Chondrocyte (in vitro differentiated cells): ENCODE measurements around the gene EPS8L2. TPM values are rescaled to one million over a fixed set of nuclear protein-coding genes. Genes with fewer than 3 reads are reported as not detected.

Experiments used
- DNase-seq: peaks from one replicate; pipeline ENCODE4 v3.0.0; 2021; ENCODE audit warnings: mixed read lengths, low spot score
- H3K27ac Mint-ChIP-seq: one replicate; pipeline ENCODE4 v1.8.0; 2021; ENCODE audit warnings: mild to moderate bottlenecking, moderate library complexity, mixed read lengths; ENCODE audit not compliant: unreplicated experiment
- H3K27me3 Mint-ChIP-seq: 2 replicates; pipeline ENCODE4 v1.8.0; 2021; ENCODE audit warnings: low read depth, mixed read lengths
- H3K36me3 Mint-ChIP-seq: 2 replicates; pipeline ENCODE4 v1.8.0; 2021; ENCODE audit warnings: low read depth, mixed read lengths
- H3K4me1 Mint-ChIP-seq: 2 replicates; pipeline ENCODE4 v1.8.0; 2021; ENCODE audit warnings: low read depth, mild to moderate bottlenecking, mixed read lengths
- H3K4me3 Mint-ChIP-seq: one replicate; pipeline ENCODE4 v1.8.0; 2021; ENCODE audit warnings: mild to moderate bottlenecking, moderate library complexity, mixed read lengths; ENCODE audit not compliant: unreplicated experiment
- H3K9me3 Mint-ChIP-seq: 2 replicates; pipeline ENCODE4 v1.8.0; 2021; ENCODE audit warnings: low read depth, mixed read lengths
- total RNA-seq: library from RNA; stranded (reverse); gene quantifications from 3 replicates; pipeline ENCODE4 v1.2.1, GENCODE V29; 2021
- TF ChIP-seq, protein P1 (sequence below): fragments of 200-600 bp; sonication (generic); IDR thresholded peaks from 2 replicates; pipeline ENCODE4 v1.5.0; 2021; ENCODE audit warnings: antibody characterized with exemption, mild to moderate bottlenecking, moderate library complexity

EPS8L2 gene
- total RNA-seq, 1 donor from 2014 or later, result 51.6 TPM

- Mint-ChIP-seq H3K27me3 (no peaks in the 10 kb centered on the region), H3K36me3 (peaks cover 3% of the 10 kb centered on the region), H3K4me3 (no peak overlapping the region), H3K27ac (peak overlapping the region; percentile 36), H3K9me3 (no peaks in the 10 kb centered on the region), H3K4me1 (peaks cover 50% of the 10 kb centered on the region)
- peak; percentile 79 for DNase-seq
- TF ChIP-seq, protein P1, sequence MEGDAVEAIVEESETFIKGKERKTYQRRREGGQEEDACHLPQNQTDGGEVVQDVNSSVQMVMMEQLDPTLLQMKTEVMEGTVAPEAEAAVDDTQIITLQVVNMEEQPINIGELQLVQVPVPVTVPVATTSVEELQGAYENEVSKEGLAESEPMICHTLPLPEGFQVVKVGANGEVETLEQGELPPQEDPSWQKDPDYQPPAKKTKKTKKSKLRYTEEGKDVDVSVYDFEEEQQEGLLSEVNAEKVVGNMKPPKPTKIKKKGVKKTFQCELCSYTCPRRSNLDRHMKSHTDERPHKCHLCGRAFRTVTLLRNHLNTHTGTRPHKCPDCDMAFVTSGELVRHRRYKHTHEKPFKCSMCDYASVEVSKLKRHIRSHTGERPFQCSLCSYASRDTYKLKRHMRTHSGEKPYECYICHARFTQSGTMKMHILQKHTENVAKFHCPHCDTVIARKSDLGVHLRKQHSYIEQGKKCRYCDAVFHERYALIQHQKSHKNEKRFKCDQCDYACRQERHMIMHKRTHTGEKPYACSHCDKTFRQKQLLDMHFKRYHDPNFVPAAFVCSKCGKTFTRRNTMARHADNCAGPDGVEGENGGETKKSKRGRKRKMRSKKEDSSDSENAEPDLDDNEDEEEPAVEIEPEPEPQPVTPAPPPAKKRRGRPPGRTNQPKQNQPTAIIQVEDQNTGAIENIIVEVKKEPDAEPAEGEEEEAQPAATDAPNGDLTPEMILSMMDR, result no peak
Observed at GRCh38 chr11:702462-703461, 3.3 kb upstream of the EPS8L2 start.

DNA sequence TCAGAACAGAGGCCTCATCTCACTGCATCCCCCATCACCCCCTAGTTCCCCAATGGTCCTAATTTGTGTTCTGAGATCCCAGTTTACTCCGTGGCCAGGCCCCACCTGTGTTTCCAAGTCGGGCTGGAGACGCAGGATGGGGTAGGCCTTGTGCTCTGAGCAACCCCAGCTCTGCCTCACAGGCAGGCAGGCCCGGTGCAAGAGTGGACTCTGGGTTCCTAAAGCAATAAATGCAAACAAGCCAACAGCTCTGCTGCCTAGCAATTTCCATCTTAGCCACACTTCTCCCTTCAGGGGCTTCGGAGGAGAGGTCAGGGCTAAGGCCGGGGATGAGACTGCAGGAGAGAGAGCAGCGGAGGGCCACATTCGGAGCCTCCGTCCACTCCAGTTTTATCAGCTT is 2.5 kb upstream of the EPS8L2 start:
- Mint-ChIP-seq H3K36me3 (peaks cover 3% of the 10 kb centered on the region), H3K9me3 (no peaks in the 10 kb centered on the region), H3K27ac (peak overlapping the region; percentile 54), H3K4me1 (peaks cover 48% of the 10 kb centered on the region), H3K27me3 (no peaks in the 10 kb centered on the region), H3K4me3 (no peak overlapping the region)
- TF ChIP-seq, protein P1, result no peak
- peak; percentile 64 for DNase-seq

DNA sequence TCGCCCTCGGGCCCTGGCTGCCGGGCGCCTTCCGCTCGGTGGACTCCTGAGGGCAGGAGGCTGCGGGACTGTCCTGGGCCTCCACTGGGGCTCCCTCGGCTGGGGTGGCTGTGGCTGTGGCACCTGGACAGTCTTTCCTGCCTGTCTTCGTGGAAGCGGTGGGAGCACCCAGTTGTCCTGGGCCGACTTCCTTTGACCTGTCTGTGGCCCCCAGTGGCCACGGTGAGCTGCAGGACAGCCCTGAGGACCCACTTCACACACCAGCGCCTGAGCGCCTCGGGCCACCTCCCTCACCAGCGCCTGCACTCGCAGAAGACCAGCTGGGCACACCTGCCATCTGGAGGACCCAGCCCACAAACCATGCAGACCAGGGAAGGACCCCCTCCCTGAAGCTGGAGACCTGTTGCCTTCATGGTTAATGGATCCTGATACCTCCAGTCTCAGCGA is 1.8 kb upstream of the EPS8L2 start:
- Mint-ChIP-seq H3K4me1 (peaks cover 42% of the 10 kb centered on the region), H3K27me3 (no peaks in the 10 kb centered on the region), H3K4me3 (no peak overlapping the region), H3K9me3 (no peaks in the 10 kb centered on the region), H3K27ac (no peak overlapping the region), H3K36me3 (peaks cover 3% of the 10 kb centered on the region)
- peak; percentile 88 for DNase-seq
- TF ChIP-seq, protein P1, result no peak

DNA sequence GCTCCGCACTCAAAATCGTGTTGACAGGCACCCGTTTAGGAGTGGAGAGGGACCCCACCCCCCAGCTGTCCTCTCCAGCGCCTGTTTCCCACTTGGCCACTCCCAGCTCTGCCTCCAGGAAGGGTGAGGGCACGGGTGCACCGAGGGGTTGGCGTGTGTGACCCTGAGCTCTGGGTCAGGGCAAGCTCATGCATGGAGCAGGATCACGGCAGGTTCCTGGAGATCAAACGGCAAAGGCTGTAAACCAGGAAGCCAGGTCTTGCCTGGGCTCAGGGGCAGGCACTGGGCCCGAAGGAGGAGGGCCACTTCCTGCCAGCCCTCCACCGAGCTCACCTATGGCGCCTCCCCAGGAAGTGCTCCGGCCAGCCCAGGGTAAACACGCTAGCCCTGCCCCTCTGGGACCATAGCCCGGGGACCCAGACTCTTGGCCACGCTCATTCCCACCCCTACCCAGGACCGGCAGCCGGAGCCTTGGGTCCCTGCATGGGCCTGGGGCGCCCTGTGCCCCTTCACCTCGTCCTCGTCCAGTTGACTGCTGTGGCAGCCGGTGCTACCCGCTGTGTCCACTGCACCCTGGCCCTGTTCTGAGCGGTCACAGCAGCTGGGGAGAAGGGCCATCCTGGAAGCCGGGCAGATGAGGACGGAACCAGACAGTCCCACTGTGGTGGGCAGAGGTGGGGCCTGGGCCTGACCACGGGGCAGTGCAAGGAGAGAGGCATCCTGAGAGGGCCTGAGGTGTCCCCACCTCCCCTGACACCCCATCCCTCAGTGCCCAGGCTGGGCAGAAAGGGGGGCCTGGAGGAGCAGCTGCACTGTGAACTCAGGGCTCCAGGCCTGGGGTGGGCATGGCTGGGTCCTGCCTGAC is 1.0 kb upstream of the EPS8L2 start:
- TF ChIP-seq, protein P1, result no peak
- DNase-seq, result peak; percentile 90
- H3K27me3 Mint-ChIP-seq, result no peaks in the 10 kb centered on the region
- H3K4me3 Mint-ChIP-seq, result peak overlapping the region; percentile 71
- H3K27ac Mint-ChIP-seq, result peak overlapping the region; percentile 78
- H3K9me3 Mint-ChIP-seq, result no peaks in the 10 kb centered on the region
- peaks cover 42% of the 10 kb centered on the region for H3K4me1 Mint-ChIP-seq
- peaks cover 3% of the 10 kb centered on the region for H3K36me3 Mint-ChIP-seq

GRCh38 chr11:706439-706956 is 467 bp downstream of the EPS8L2 start:
- Mint-ChIP-seq H3K27ac (peak overlapping the region; percentile 78), H3K36me3 (peaks cover 3% of the 10 kb centered on the region), H3K9me3 (no peaks in the 10 kb centered on the region), H3K4me1 (peaks cover 54% of the 10 kb centered on the region), H3K27me3 (no peaks in the 10 kb centered on the region), H3K4me3 (peak overlapping the region; percentile 77)
- TF ChIP-seq, protein P1, result no peak
- peak; percentile 87 for DNase-seq
